Liver (tissue), 9 donors: Measurements from ENCODE around the gene EXOC3L2. TPM values are rescaled to one million over a fixed set of nuclear protein-coding genes. Genes with fewer than 3 reads are reported as not detected.
A peak's percentile ranks its signal among the peaks of the same experiment; 100 is the strongest.

ENCODE experiments used
- DNase-seq: peaks from one replicate; pipeline ENCODE4 v3.0.0-alpha.2; 2017; ENCODE audit warnings: low spot score
- H3K27ac ChIP-seq, 2 donors: one replicate each; pipeline ENCODE4 v1.7.0; 2013; ENCODE audit warnings: inconsistent platforms in 2 of 2, low read length in 2 of 2, control low read depth in 1 of 2, low read depth in 1 of 2, mild to moderate bottlenecking in 1 of 2
- H3K27me3 ChIP-seq, 4 donors: one replicate each; pipeline versions ENCODE4 v1.6.1 to v1.7.0; 2013; ENCODE audit warnings: low read length in 3 of 4, inconsistent platforms in 1 of 4, mild to moderate bottlenecking in 1 of 4, moderate library complexity in 1 of 4; ENCODE audit not compliant: control insufficient read depth in 4 of 4, insufficient read depth in 4 of 4
- H3K36me3 ChIP-seq, 4 donors: one replicate each; pipeline versions ENCODE4 v1.6.1 to v1.7.0; 2013; ENCODE audit warnings: low read length in 3 of 4, mild to moderate bottlenecking in 3 of 4, low read depth in 1 of 4, moderate library complexity in 1 of 4; ENCODE audit not compliant: control insufficient read depth in 4 of 4, insufficient read depth in 3 of 4
- H3K4me1 ChIP-seq, 4 donors: one replicate each; pipeline versions ENCODE4 v1.6.1 to v1.7.0; 2013; ENCODE audit warnings: low read length in 3 of 4, mild to moderate bottlenecking in 3 of 4, moderate library complexity in 1 of 4; ENCODE audit not compliant: control insufficient read depth in 4 of 4, insufficient read depth in 4 of 4
- H3K4me3 ChIP-seq, 3 donors: one replicate each; pipeline versions ENCODE4 v1.6.1 to v1.7.0; 2013; ENCODE audit warnings: low read length in 3 of 3, control low read depth in 1 of 3, low read depth in 1 of 3, mild to moderate bottlenecking in 1 of 3
- H3K9ac ChIP-seq, 2 donors: one replicate each; pipeline ENCODE4 v1.7.0; 2013; ENCODE audit warnings: low read length in 2 of 2, mild to moderate bottlenecking in 2 of 2, moderate library complexity in 2 of 2, control low read depth in 1 of 2, low read depth in 1 of 2
- H3K9me3 ChIP-seq, 4 donors: one replicate each; pipeline versions ENCODE4 v1.6.1 to v1.7.0; 2013; ENCODE audit warnings: low read length in 3 of 4; ENCODE audit not compliant: control insufficient read depth in 4 of 4
- EGR1 ChIP-seq, 2 donors: IDR thresholded peaks; 2 replicates each; pipeline ENCODE4 v1.6.1; 2016 to 2018; ENCODE audit warnings: antibody characterized with exemption in 2 of 2, low read depth in 2 of 2
- FOXA1 ChIP-seq: IDR thresholded peaks from 2 replicates; pipeline ENCODE4 v1.6.1; 2016; ENCODE audit warnings: antibody characterized with exemption
- GABPA ChIP-seq, 2 donors: IDR thresholded peaks in 1 of 2; conservative IDR thresholded peaks in 1 of 2; 2 replicates each; pipeline ENCODE4 v1.6.1; 2016; ENCODE audit warnings: antibody characterized with exemption in 2 of 2, mild to moderate bottlenecking in 1 of 2, moderate library complexity in 1 of 2
- HNF4A ChIP-seq, 2 donors: conservative IDR thresholded peaks; 2 replicates each; pipeline ENCODE4 v1.6.1; 2016; ENCODE audit warnings: antibody characterized with exemption in 2 of 2, mild to moderate bottlenecking in 2 of 2
- JUND ChIP-seq, 2 donors: IDR thresholded peaks; 2 replicates each; pipeline ENCODE4 v1.6.1; 2016; ENCODE audit warnings: antibody characterized with exemption in 2 of 2
- NR2F2 ChIP-seq: IDR thresholded peaks from 2 replicates; pipeline ENCODE4 v1.6.1; 2016; ENCODE audit warnings: antibody characterized with exemption
- RAD21 ChIP-seq, 2 donors: IDR thresholded peaks; 2 replicates each; pipeline ENCODE4 v1.6.1; 2016; ENCODE audit warnings: antibody characterized with exemption in 2 of 2, mild to moderate bottlenecking in 2 of 2
- SP1 ChIP-seq: IDR thresholded peaks from 2 replicates; pipeline ENCODE4 v1.6.1; 2018; ENCODE audit warnings: antibody characterized with exemption, mild to moderate bottlenecking
- TAF1 ChIP-seq: conservative IDR thresholded peaks from 2 replicates; pipeline ENCODE4 v1.6.1; 2016; ENCODE audit warnings: antibody characterized with exemption, mild to moderate bottlenecking
- YY1 ChIP-seq: IDR thresholded peaks from 2 replicates; pipeline ENCODE4 v1.6.1; 2016; ENCODE audit warnings: antibody characterized with exemption, mild to moderate bottlenecking
- WGBS: extraction: QIAGEN DNeasy Blood & Tissue Kit; methylation state at CpG from one replicate; pipeline ENCODE4 v1.1.7; 2013; 5-methylcytosine and 5-hydroxymethylcytosine counted together
- polyA plus RNA-seq, 2 donors: library from polyadenylated mRNA; stranded (reverse) in 1 of 2; unstranded in 1 of 2; fragments of 200-250 nt in 1 of 2; fragments of >200 nt in 1 of 2; fragmentation: Nextera tagmentation in 1 of 2; extraction: Ambion mirVana in 1 of 2; gene quantifications; one replicate each; pipeline versions ENCODE4 v1.2.1 to v1.2.3, GENCODE V29; 2013 to 2015
- total RNA-seq, 2 donors: library from RNA; depleted of rRNA; stranded (reverse); fragments of >200 nt; gene quantifications; one replicate each; pipeline ENCODE4 v1.2.3, GENCODE V29; 2014
- TF ChIP-seq, protein P1 (sequence below): IDR thresholded peaks from 2 replicates; pipeline ENCODE4 v1.6.1; 2016; ENCODE audit warnings: antibody characterized with exemption, mild to moderate bottlenecking
- TF ChIP-seq, protein P2 (sequence below): IDR thresholded peaks from 2 replicates; pipeline ENCODE4 v1.6.1; 2016; ENCODE audit warnings: antibody characterized with exemption
- donor health status: healthy.
- donor health status: healthy.
- donor health status: healthy.
- donor health status: healthy.
- donor health status: healthy.

The EXOC3L2 gene
- total and polyA plus RNA-seq, 4 donors, result 1.3 to 7.3 (median 4.1) TPM

DNA sequence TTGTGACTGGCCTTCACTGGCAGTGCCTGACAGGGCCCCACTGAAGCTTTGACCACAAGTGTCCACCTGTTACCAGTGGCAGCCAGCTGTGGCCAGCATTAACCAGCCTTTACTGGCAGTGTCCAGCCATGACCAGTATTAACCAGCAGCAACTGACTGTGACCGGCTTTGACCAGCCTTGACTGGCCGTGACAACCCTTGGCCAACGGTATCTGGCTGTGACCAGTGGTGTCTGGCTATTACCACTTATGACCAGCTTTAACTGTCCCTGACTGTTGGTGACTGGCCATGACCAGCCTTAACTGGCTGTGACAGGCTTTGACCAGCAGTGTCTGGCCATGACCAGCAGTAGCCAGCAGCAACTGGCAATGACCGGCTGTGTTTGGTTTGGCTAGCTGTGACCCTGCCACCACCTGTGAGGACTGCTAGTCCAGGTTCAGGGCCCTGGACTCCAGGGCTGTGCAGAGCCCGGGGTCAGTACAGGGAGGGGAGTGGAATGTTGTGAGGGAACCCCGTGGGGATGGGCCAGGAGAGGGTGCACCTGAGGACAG lies 45.2 kb upstream of the EXOC3L2 start (continued):
- TF ChIP-seq, protein P1, sequence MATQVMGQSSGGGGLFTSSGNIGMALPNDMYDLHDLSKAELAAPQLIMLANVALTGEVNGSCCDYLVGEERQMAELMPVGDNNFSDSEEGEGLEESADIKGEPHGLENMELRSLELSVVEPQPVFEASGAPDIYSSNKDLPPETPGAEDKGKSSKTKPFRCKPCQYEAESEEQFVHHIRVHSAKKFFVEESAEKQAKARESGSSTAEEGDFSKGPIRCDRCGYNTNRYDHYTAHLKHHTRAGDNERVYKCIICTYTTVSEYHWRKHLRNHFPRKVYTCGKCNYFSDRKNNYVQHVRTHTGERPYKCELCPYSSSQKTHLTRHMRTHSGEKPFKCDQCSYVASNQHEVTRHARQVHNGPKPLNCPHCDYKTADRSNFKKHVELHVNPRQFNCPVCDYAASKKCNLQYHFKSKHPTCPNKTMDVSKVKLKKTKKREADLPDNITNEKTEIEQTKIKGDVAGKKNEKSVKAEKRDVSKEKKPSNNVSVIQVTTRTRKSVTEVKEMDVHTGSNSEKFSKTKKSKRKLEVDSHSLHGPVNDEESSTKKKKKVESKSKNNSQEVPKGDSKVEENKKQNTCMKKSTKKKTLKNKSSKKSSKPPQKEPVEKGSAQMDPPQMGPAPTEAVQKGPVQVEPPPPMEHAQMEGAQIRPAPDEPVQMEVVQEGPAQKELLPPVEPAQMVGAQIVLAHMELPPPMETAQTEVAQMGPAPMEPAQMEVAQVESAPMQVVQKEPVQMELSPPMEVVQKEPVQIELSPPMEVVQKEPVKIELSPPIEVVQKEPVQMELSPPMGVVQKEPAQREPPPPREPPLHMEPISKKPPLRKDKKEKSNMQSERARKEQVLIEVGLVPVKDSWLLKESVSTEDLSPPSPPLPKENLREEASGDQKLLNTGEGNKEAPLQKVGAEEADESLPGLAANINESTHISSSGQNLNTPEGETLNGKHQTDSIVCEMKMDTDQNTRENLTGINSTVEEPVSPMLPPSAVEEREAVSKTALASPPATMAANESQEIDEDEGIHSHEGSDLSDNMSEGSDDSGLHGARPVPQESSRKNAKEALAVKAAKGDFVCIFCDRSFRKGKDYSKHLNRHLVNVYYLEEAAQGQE, result peak; percentile 91
- TF ChIP-seq GABPA (IDR thresholded peaks at IDR 0.05 in 1 of 2, conservative IDR thresholded peaks at IDR 0.05 in 1 of 2), result peak in 1 of 2 donors; percentile 54

DNA sequence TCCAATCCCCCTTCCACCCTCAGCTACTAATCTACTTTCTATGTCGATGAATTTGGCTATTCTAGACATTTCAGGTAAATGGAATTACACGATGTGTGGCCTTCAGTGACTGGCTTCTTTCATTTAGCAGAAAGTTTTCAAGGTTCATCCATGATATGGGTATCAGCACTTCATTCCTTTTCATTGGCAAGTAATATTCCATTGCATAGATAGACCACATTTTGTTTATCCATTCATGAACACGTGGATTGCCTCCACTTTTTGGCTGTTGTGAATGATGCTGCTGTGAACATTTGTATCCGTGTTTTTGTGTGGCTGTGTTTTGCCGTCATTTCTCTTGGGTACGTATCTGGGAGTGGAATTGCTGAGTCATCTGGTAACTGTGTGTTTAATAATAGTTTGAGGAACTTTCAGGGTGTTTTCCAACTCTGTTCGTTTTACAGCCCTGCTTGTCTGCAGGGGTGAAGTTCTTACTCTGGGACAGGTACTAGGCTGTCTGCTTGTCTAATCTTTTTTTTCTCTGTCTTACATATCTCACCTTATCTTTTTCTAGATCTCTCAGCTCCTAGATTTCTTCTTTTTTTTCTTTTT lies 38.3 kb upstream of the EXOC3L2 start:
- Histone ChIP-seq H3K27ac (peak overlapping the region; percentile 8 to 43), H3K4me1 (peaks cover 5 to 28% (median 19%) of the 10 kb centered on the region in 4 donors), H3K27me3 (no peaks in the 10 kb centered on the region), H3K9me3 (no peaks in the 10 kb centered on the region), H3K9ac (no peak overlapping the region), H3K36me3 (peaks cover 0 to 10% (median 4%) of the 10 kb centered on the region in 4 donors), H3K4me3 (no peak overlapping the region)
- 58% methylated on average over 7 of the region's 7 CpGs for WGBS
- TF ChIP-seq SP1 (no peak), JUND (IDR thresholded peaks at IDR 0.05) (peak in 1 of 2 donors; percentile 19)
- DNase-seq, result no peak

DNA sequence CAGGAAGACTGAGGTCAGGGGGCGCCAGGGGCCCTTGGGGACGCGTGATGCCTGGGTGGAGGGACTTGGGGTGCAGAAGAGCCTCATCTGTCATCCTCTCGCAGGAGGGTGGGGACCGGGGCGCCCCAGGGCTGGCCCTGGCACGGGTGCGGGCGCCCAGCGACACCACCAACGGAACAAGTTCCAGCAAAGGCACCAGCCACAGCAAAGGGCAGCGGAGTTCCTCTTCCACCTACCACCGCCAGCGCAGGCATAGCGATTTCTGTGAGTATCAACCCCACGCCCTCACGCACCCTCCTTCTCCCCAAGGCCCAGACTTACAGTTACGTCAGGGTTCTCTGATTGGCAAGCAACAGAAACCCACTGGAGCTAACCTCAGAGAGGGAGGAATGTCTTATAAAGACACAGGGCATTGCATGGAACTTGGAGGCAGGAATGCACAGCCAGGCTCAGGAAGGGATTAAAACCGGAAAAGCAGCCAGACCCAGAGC lies 35.3 kb upstream of the EXOC3L2 start:
- Histone ChIP-seq H3K27me3 (no peaks in the 10 kb centered on the region), H3K27ac (peak overlapping the region; percentile 87 to 89), H3K4me3 (peak overlapping the region in 1 of 3 donors; percentile 1), H3K36me3 (peaks cover 0 to 11% (median 4%) of the 10 kb centered on the region in 4 donors), H3K9ac (peak overlapping the region in 1 of 2 donors; percentile 58), H3K4me1 (peaks cover 5 to 34% (median 23%) of the 10 kb centered on the region in 4 donors), H3K9me3 (no peaks in the 10 kb centered on the region)
- no peak for TF ChIP-seq EGR1 (IDR thresholded peaks at IDR 0.05; ENCODE audit: low read depth in 2 of 2)
- no peak for DNase-seq
- 48% methylated on average over 19 of the region's 19 CpGs for WGBS

DNA sequence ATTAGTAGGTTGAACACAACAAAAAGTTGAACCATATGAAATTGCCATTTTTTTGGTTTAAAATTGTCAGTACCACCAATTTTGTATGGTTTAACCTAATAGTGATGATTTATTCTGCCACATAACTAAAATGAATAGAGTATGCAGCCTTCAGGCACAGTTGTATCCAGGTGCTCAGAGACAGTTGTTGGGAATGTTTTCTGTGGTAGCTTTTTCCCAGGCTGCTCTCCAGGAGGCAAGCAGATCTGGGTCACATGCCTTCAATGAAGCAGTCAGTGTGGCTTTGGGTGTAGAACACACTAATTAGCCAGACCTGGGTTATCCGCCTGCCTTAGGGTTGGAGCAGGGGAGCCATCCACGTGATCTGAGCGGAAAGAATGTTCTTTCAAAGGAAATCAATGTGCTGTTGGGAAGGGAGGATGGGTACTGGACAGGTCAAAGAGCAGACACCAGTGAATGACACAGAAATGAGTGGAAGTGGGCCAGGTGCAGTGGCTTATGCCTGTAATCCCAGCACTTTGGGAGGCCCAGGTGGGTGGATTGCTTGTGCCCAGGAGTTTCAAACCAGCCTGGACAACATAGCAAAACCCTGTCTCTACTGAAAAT lies 34.5 kb upstream of the EXOC3L2 start:
- Histone ChIP-seq H3K4me3 (no peak overlapping the region), H3K4me1 (peaks cover 5 to 36% (median 24%) of the 10 kb centered on the region in 4 donors), H3K27me3 (no peaks in the 10 kb centered on the region), H3K36me3 (peaks cover 0 to 11% (median 6%) of the 10 kb centered on the region in 4 donors), H3K27ac (peak overlapping the region; percentile 87 to 89), H3K9me3 (no peaks in the 10 kb centered on the region), H3K9ac (peak overlapping the region in 1 of 2 donors; percentile 58)
- 32% methylated on average over 3 of the region's 3 CpGs for WGBS
- DNase-seq, result peak; percentile 40
- TF ChIP-seq GABPA (IDR thresholded peaks at IDR 0.05 in 1 of 2, conservative IDR thresholded peaks at IDR 0.05 in 1 of 2) (peak in 1 of 2 donors; percentile 67), YY1 (peak; percentile 82), HNF4A (conservative IDR thresholded peaks at IDR 0.05) (peak; percentile 89 to 92), TAF1 (no peak), FOXA1 (peak; percentile 78), RAD21 (IDR thresholded peaks at IDR 0.05) (peak; percentile 47 to 65), SP1 (peak; percentile 95), NR2F2 (peak; percentile 88)
- TF ChIP-seq, protein P1, result peak; percentile 87
- TF ChIP-seq, protein P2, sequence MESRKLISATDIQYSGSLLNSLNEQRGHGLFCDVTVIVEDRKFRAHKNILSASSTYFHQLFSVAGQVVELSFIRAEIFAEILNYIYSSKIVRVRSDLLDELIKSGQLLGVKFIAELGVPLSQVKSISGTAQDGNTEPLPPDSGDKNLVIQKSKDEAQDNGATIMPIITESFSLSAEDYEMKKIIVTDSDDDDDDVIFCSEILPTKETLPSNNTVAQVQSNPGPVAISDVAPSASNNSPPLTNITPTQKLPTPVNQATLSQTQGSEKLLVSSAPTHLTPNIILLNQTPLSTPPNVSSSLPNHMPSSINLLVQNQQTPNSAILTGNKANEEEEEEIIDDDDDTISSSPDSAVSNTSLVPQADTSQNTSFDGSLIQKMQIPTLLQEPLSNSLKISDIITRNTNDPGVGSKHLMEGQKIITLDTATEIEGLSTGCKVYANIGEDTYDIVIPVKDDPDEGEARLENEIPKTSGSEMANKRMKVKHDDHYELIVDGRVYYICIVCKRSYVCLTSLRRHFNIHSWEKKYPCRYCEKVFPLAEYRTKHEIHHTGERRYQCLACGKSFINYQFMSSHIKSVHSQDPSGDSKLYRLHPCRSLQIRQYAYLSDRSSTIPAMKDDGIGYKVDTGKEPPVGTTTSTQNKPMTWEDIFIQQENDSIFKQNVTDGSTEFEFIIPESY, result peak; percentile 93
